C4-2B (cell line): ENCODE results near the gene THSD7B.
A peak's percentile ranks its signal among the peaks of the same experiment; 100 is the strongest.

Experiments
- H3K27ac ChIP-seq: fragments of 450-650 bp; 2 replicates; pipeline ENCODE4 v1.5.1; 2017
- ZFX ChIP-seq: fragments of 450-650 bp; IDR thresholded peaks from 2 replicates; pipeline ENCODE4 v1.6.1; 2017
- TF ChIP-seq, protein P1 (sequence below): fragments of 450-650 bp; conservative IDR thresholded peaks from 2 replicates; pipeline ENCODE4 v1.5.1; 2017; ENCODE audit warnings: mild to moderate bottlenecking

Gene THSD7B

DNA sequence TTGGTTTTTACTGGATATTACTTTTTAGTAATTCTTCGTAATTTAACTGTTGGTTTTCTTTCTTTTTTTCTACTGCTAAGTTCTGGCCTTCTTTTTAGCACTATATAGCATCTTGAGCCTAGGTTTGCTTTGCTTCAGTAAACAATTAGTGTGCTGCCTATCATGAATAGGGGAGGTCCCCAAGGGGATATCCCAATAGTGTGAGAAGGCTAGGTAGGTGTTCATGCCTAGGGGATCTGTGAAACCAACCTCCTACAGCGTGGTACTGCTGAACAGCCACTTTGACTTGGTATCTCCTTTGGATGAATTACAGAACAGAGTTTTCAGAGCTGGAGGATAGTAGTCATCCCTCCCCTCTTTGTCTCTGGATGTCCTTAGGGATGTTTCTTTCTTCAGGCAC is 888.7 kb downstream of the THSD7B start:
- no peak overlapping the region for H3K27ac ChIP-seq
- TF ChIP-seq, protein P1, sequence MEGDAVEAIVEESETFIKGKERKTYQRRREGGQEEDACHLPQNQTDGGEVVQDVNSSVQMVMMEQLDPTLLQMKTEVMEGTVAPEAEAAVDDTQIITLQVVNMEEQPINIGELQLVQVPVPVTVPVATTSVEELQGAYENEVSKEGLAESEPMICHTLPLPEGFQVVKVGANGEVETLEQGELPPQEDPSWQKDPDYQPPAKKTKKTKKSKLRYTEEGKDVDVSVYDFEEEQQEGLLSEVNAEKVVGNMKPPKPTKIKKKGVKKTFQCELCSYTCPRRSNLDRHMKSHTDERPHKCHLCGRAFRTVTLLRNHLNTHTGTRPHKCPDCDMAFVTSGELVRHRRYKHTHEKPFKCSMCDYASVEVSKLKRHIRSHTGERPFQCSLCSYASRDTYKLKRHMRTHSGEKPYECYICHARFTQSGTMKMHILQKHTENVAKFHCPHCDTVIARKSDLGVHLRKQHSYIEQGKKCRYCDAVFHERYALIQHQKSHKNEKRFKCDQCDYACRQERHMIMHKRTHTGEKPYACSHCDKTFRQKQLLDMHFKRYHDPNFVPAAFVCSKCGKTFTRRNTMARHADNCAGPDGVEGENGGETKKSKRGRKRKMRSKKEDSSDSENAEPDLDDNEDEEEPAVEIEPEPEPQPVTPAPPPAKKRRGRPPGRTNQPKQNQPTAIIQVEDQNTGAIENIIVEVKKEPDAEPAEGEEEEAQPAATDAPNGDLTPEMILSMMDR: no peak
- TF ChIP-seq ZFX: no peak

DNA sequence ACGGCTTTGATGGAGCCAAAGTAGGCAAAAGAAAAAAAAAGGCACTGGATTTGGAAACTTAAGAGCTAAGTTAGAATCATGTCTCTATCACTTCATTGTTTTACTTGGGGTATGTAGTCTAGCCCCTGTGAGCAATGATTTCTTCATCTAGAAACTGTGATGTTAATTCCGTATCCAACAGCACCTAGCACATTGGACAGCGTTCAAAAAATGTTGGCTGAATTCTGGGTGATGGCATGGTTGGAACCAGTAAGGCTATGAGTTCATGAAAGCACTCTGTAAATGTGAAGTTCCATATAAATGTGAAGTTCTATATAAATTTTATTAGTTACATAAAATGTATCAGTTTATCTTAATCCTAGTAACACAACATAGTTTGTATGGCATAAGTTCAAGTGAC is 890.5 kb downstream of the THSD7B start:
- H3K27ac ChIP-seq: no peak overlapping the region
- no peak for TF ChIP-seq ZFX
- TF ChIP-seq, protein P1: no peak

DNA sequence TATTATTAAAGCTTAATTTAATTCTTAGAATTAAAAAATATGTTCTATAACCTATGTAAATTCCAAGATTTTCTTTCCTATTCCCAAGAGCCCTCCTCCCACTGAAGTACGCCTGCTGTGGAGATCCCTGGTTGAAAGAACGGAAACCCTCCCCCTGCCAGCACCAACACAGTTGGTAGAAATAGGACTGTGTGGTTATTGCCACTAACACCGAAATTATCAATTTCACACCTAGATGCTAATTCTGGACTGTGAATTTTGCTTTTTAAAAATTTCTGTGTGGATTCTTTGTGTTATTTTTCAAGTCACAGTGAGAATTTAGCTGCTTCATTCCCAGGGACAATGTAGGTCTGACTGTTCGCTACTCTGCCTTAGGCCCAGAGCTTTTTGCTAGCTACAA is 893.1 kb downstream of the THSD7B start:
- H3K27ac ChIP-seq: no peak overlapping the region
- TF ChIP-seq, protein P1: no peak
- no peak for TF ChIP-seq ZFX

DNA sequence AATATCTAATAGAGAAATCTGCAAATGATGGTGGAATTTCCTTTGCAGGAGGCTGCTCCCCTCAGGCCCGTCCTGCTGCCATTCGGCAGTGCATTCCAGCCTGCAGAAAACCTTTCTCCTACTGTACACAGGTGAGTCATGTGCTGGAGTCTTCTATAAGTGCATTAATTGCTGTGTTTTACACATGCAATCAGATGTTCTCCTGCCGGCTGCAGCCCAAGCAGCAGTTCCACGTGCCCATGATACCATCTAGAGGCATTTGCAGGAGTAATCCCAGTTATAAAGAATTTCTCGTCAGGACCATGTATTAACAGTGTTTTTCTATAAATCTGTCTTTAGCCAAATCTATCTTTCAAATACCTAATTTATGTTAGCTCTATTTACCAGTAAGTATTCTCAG is 894.3 kb downstream of the THSD7B start:
- H3K27ac ChIP-seq: no peak overlapping the region
- TF ChIP-seq, protein P1: peak; percentile 61
- TF ChIP-seq ZFX: no peak

DNA sequence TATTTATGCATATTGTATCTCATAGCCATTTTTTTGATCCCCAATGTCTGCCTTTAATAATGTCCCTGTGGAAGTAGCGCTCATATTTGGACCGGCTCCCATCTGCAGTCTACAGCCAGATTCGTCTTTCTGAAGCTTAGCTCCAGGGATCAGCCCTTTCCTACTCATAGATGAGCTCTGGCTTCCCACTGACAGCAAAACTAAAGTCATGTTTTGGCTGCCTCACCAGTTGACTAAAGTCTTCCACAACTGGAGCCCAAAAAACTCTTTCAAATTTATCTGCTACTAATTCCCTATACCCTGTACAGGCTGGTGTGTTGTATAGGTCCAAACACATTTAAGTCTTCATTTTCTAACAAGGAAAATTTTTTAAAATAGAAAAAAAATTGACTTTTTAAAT is 904.8 kb downstream of the THSD7B start:
- no peak for TF ChIP-seq ZFX
- TF ChIP-seq, protein P1: no peak
- H3K27ac ChIP-seq: no peak overlapping the region

DNA sequence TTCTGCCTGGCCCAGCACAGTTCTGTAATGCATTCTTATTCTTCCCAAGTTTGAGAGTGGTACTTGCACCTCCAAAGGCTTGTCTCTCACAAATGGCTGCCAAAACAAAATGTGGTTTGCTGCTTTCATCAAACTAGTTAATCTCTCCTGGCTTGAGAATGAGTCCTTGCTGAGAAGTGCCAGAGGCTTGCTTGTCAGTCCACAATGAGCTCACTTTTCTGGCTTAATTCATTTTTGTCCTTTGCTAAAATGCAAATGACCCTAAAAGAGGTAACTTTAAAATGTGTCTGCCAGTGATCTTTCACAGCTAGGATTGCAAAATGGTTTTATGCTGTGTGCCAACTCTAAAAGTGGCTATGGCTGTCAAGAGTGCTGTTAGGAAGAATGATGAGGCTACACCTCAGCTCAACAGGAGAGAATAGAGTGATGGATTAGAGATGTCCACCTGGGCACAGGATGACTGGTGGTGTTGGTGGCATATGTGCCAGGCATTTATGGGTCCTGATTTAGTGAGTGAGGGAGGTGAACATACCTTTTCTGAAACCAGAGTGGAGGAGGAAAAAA is 907.7 kb downstream of the THSD7B start:
- H3K27ac ChIP-seq: no peak overlapping the region
- TF ChIP-seq, protein P1: no peak
- no peak for TF ChIP-seq ZFX

DNA sequence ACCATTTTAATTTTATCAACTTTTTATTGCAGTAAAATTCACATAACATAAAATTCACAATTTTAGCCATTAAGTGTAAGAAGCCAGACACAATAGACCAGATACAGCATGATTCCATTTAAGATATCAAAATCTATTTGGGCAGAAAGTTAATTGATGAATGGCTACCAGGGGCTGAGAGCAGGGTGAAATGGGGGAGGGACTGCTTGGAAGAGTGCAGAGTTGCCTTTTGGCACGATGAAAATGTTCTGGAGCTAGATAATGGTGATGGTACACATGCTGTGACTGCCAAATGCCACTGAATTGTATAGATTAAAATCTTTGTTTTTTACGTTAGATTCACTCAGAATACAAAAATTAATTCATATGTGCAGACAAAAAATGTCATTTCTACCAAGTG is 909.6 kb downstream of the THSD7B start:
- TF ChIP-seq, protein P1: no peak
- TF ChIP-seq ZFX: no peak

More for the DNA sequence above, 909.6 kb downstream of the THSD7B start:
- H3K27ac ChIP-seq: no peak overlapping the region
